NB4 (cell line): ENCODE measurements around the gene ANP32E.
A peak's percentile ranks its signal among the peaks of the same experiment; 100 is the strongest.

Source experiments
- DNase-seq: peaks from one replicate; pipeline ENCODE4 v3.0.0; 2010; ENCODE audit warnings: low read depth
- H3K4me3 ChIP-seq: one replicate; pipeline ENCODE4 v1.5.1; 2011; ENCODE audit warnings: mild to moderate bottlenecking, low read depth, low read length, moderate library complexity
- MYC ChIP-seq: IDR thresholded peaks from 2 replicates; pipeline ENCODE4 v1.6.1; 2011; ENCODE audit warnings: low read depth, low read length
- POLR2A ChIP-seq: IDR thresholded peaks from 2 replicates; pipeline ENCODE4 v1.6.1; 2011; ENCODE audit warnings: mild to moderate bottlenecking; ENCODE audit not compliant: insufficient read length; ENCODE audit errors: extremely low read depth
- TF ChIP-seq, protein P1 (sequence below): IDR thresholded peaks from one replicate; pipeline ENCODE4 v1.5.1; 2012; ENCODE audit warnings: low read depth, low read length
- TF ChIP-seq, protein P2 (sequence below): IDR thresholded peaks from 2 replicates; pipeline ENCODE4 v1.6.1; 2011; ENCODE audit warnings: low read depth, low read length

Gene ANP32E

DNA sequence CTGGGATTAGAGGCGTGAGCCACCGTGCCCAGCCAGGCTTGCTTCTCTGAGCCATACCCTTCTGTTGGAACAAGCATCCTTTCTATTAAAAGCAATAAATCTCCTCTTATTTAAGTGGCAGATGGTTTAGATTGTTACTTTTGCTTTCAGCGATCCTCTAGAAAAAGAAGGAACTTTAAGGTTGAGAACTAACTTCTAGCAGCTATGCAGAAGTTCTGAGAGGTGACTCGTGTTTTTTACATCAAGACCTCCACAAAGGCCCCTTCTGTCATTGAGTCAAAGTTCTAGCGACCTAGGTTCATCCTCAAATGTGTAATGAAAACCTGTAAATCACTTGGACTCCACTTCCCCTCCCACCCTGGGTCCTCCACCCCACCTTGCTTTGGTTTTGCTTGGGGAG, 55.4 kb downstream of the ANP32E start:
- no peak for DNase-seq
- no peak overlapping the region for H3K4me3 ChIP-seq
- TF ChIP-seq, protein P1, sequence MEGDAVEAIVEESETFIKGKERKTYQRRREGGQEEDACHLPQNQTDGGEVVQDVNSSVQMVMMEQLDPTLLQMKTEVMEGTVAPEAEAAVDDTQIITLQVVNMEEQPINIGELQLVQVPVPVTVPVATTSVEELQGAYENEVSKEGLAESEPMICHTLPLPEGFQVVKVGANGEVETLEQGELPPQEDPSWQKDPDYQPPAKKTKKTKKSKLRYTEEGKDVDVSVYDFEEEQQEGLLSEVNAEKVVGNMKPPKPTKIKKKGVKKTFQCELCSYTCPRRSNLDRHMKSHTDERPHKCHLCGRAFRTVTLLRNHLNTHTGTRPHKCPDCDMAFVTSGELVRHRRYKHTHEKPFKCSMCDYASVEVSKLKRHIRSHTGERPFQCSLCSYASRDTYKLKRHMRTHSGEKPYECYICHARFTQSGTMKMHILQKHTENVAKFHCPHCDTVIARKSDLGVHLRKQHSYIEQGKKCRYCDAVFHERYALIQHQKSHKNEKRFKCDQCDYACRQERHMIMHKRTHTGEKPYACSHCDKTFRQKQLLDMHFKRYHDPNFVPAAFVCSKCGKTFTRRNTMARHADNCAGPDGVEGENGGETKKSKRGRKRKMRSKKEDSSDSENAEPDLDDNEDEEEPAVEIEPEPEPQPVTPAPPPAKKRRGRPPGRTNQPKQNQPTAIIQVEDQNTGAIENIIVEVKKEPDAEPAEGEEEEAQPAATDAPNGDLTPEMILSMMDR = no peak
- TF ChIP-seq, protein P2, sequence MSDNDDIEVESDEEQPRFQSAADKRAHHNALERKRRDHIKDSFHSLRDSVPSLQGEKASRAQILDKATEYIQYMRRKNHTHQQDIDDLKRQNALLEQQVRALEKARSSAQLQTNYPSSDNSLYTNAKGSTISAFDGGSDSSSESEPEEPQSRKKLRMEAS = no peak
- TF ChIP-seq MYC (no peak), POLR2A (no peak)

DNA sequence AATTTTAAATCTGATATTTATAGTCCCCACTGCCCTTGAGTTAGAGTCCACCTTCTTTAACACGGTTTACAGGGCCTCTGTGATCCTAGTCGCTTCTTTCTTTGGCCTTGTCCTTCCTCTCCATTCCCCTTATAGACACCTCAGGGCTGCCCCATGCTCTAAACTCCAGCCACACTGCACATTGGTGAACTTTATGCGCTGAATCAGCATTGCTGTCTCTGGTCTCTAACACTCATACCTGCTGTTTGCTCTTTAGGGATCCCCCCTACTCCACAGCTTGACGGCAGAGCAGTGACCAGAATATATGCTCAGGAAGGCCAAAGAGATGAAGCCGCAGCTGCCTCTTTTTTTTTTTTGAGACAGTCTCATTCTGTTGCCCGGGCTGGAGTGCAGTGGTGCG, 56.0 kb downstream of the ANP32E start:
- no peak for DNase-seq
- TF ChIP-seq, protein P2 = no peak
- TF ChIP-seq POLR2A (no peak), MYC (no peak)
- TF ChIP-seq, protein P1 = no peak
- H3K4me3 ChIP-seq = no peak overlapping the region

DNA sequence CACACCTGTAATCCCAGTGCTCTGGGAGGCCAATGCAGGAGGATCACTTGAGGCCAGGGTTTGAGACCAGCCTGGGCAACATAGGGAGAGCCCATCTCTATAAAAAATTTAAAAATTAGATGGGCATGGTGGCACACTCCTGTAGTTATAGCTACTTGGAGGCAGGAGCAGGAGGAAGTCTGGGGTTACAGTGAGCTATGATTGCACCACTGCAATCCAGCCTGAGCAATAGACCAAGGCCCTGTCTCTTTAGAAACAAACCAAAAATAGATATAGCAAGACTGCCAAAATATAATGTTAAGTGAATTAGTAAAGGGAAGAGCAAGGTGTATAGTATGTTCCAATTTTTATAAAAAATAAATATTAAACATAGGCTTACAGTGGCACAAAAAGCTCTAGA, 57.4 kb downstream of the ANP32E start:
- DNase-seq = peak; percentile 60
- no peak for TF ChIP-seq POLR2A
- TF ChIP-seq, protein P2 = no peak
- TF ChIP-seq, protein P1 = no peak
- no peak for TF ChIP-seq MYC
- no peak overlapping the region for H3K4me3 ChIP-seq

DNA sequence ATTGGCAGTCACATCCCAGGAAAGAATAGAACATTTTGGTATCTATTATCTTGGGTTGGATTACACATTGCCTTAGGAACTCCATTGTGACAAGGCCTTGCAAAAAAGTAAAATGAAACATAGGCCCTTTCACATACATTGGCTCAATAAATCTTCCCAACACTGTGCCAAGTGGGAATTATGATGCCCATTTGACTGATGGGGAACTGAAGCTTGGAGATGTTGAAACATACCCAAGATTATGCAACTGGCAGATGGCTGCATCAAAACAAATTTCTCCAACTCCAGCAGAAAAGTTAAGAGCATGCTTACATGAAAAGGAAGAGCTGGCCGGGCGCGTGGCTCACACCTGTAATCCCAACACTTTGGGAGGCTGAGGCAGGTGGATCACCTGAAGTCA, 59.3 kb downstream of the ANP32E start:
- DNase-seq = peak; percentile 54
- no peak overlapping the region for H3K4me3 ChIP-seq
- TF ChIP-seq, protein P2 = no peak
- TF ChIP-seq POLR2A (no peak), MYC (no peak)
- TF ChIP-seq, protein P1 = no peak

DNA sequence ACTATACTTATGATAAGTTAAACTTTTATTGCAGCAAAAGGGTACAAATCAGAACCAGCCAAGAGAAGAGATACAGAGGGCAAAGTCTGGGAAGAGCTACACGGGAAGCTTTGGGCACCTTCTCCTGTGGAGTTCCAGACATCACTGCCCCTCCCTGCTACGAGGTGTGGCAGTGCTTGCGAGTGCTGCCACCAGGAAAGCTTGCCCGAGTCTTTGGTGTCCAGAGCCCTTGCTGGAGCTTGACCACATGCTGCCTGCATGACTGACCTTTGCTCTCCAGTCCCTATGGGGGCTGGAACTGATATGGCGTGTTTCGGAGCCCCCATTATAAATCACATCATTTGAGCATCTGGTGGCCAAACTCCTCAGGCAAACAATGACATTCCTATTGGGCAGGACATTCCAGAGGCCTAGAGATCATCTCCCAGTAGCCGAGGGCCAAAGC, 62.7 kb downstream of the ANP32E start:
- TF ChIP-seq POLR2A (no peak), MYC (no peak)
- TF ChIP-seq, protein P1 = no peak
- TF ChIP-seq, protein P2 = no peak
- no peak for DNase-seq
- H3K4me3 ChIP-seq = no peak overlapping the region

DNA sequence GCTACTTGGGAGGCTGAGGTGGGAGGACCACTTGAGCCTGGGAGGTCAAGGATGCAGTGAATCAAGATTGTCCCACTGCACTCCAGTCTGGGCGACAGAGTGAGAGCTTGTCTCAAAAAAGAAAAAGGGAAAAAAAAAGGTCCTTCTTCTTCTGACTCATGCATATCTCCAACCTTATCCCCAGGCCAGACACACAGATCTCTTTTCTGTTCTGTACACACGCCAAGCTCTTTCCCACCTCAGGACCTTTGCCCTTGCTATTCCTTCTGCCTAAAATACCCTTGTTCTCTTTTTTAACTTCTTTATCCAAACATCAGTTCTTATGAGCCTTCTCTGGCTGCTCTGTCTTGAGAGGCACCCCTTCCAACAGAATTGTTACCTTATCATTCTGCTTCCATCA, 64.1 kb downstream of the ANP32E start:
- DNase-seq = no peak
- TF ChIP-seq, protein P2 = no peak
- TF ChIP-seq MYC = no peak
- TF ChIP-seq, protein P1 = no peak
- no peak for TF ChIP-seq POLR2A
- no peak overlapping the region for H3K4me3 ChIP-seq
